Measurements from ENCODE around the gene MAB21L2. TPM values are rescaled to one million over a fixed set of nuclear protein-coding genes. Genes with fewer than 3 reads are reported as not detected.

The MAB21L2 gene
- polyA plus RNA-seq, 1 of the 3 experiments (the other 2 are of a cell fraction), result 0.92 TPM

GRCh38 chr4:150579551-150580234 lies 2.3 kb upstream of the MAB21L2 start:
- Histone ChIP-seq H3F3A (replicated peaks; ENCODE audit: insufficient read depth) (peaks cover 11% of the 10 kb centered on the region), H3K36me3 (replicated peaks in 1 of 2; ENCODE audit: control insufficient read depth in 1 of 2, insufficient read depth in 2 of 2, low read length in 1 of 2) (no peaks in the 10 kb centered on the region), H3K9me3 (no peaks in the 10 kb centered on the region), H3K9me2 (no peaks in the 10 kb centered on the region), H3K79me2 (ENCODE audit: insufficient read depth) (peaks cover 3% of the 10 kb centered on the region), H3K27ac (ENCODE audit: low read depth in 2 of 2, low read length in 1 of 2) (peak overlapping the region in 1 of 2 experiments; percentile 49; a peak in 2 of 4 replicates), H3K9ac (peak overlapping the region; percentile 48; the same call in 1 of the 2 replicates), H4K20me1 (ENCODE audit: insufficient read depth) (no peaks in the 10 kb centered on the region), H2AFZ (ENCODE audit: low read depth) (peak overlapping the region; percentile 77; the same call in 1 of the 2 replicates), H3K4me1 (ENCODE audit: control insufficient read depth in 1 of 2, insufficient read depth in 2 of 2, low read depth in 1 of 2, low read length in 1 of 2) (peaks cover 0 to 30% of the 10 kb centered on the region in 2 experiments; a peak in 2 of 4 replicates), H3K4me3 (ENCODE audit: low read depth in 2 of 2, low read length in 1 of 2) (peak overlapping the region; percentile 54 to 63), H3K27me3 (ENCODE audit: insufficient read depth) (no peaks in the 10 kb centered on the region), H3K4me2 (peak overlapping the region; percentile 79)
- TF ChIP-seq RXRA (IDR thresholded peaks at IDR 0.05; ENCODE audit: borderline replicate concordance, low read depth) (no peak), EZH2phosphoT487 (IDR thresholded peaks at IDR 0.05; ENCODE audit: borderline replicate concordance, low read depth) (no peak), JUND (IDR thresholded peaks at IDR 0.05) (no peak), MXI1 (IDR thresholded peaks at IDR 0.05; ENCODE audit: low read depth, low read length) (no peak), FOXM1 (IDR thresholded peaks at IDR 0.05; ENCODE audit: low read depth) (no peak), CHD2 (IDR thresholded peaks at IDR 0.05; ENCODE audit: low read length, partially characterized antibody) (no peak)
- TF ChIP-seq, protein P1, sequence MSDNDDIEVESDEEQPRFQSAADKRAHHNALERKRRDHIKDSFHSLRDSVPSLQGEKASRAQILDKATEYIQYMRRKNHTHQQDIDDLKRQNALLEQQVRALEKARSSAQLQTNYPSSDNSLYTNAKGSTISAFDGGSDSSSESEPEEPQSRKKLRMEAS (IDR thresholded peaks at IDR 0.05; ENCODE audit: low read depth), result peak; percentile 46; the same call in 1 of the 2 replicates
- WGBS (ENCODE audit: low lambda C conversion rate), result 12% methylated on average over 41 of the region's 66 CpGs
- DNase-seq, result peak; percentile 57
- CTCF ChIA-PET, result interaction anchor here (1.0 to 1.2 kb wide), 2 partner anchors 17 to 287 kb away, joined by 3 read pairs; no protein-coding TSS in a partner anchor
- POLR2A ChIA-PET, result no interaction called here

DNA sequence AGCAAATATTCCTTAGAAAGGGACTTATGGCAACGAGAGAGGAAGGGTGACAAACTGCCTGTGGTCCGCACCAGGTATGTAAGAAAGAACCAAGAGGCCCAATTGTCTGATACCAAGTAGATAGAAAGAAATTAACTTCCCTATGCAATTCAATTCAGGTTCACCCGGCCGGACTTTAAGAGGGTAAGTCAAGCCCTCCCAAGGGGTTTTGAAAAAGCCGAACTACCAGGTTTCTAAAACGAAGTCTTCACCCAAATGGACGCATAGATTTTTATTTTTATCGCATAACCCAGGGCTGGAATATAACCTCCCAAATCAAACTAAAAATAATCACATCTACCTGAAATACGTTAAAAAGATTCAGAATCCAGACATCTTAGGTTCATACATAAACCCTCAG lies 1.6 kb upstream of the MAB21L2 start:
- Histone ChIP-seq H3K4me2 (peak overlapping the region; percentile 79), H2AFZ (ENCODE audit: low read depth) (peak overlapping the region; percentile 77; the same call in 1 of the 2 replicates), H4K20me1 (ENCODE audit: insufficient read depth) (no peaks in the 10 kb centered on the region), H3F3A (replicated peaks; ENCODE audit: insufficient read depth) (peaks cover 11% of the 10 kb centered on the region), H3K27ac (ENCODE audit: low read depth in 2 of 2, low read length in 1 of 2) (peak overlapping the region in 1 of 2 experiments; percentile 49; a peak in 1 of 4 replicates), H3K9me2 (no peaks in the 10 kb centered on the region), H3K4me1 (ENCODE audit: control insufficient read depth in 1 of 2, insufficient read depth in 2 of 2, low read depth in 1 of 2, low read length in 1 of 2) (peaks cover 0 to 30% of the 10 kb centered on the region in 2 experiments; a peak in 2 of 4 replicates), H3K9ac (peak overlapping the region; percentile 48; the same call in 1 of the 2 replicates), H3K36me3 (replicated peaks in 1 of 2; ENCODE audit: control insufficient read depth in 1 of 2, insufficient read depth in 2 of 2, low read length in 1 of 2) (no peaks in the 10 kb centered on the region), H3K4me3 (ENCODE audit: low read depth in 2 of 2, low read length in 1 of 2) (peak overlapping the region; percentile 54 to 63; a peak in 3 of 4 replicates), H3K9me3 (no peaks in the 10 kb centered on the region), H3K27me3 (ENCODE audit: insufficient read depth) (no peaks in the 10 kb centered on the region), H3K79me2 (ENCODE audit: insufficient read depth) (peaks cover 10% of the 10 kb centered on the region)
- 90% methylated on average over 9 of the region's 9 CpGs for WGBS (ENCODE audit: low lambda C conversion rate)
- no peak for DNase-seq
- ChIA-PET POLR2A (no interaction called here), CTCF (interaction anchor here (1.2 kb wide), 1 partner anchor 16 kb away, joined by 3 read pairs; no protein-coding TSS in a partner anchor)
- no peak for TF ChIP-seq REST (IDR thresholded peaks at IDR 0.05; ENCODE audit: low read depth, low read length)
- TF ChIP-seq TAF1 (IDR thresholded peaks at IDR 0.05; ENCODE audit: borderline replicate concordance, low read depth, low read length), result no peak
- TF ChIP-seq USF1 (IDR thresholded peaks at IDR 0.05; ENCODE audit: borderline replicate concordance, low read depth), result no peak
- no peak for TF ChIP-seq CHD2 (IDR thresholded peaks at IDR 0.05; ENCODE audit: low read length, partially characterized antibody)
- no peak for TF ChIP-seq FOSL2 (IDR thresholded peaks at IDR 0.05; ENCODE audit: borderline replicate concordance, low read depth)
- no peak for TF ChIP-seq TCF12 (IDR thresholded peaks at IDR 0.05)
- TF ChIP-seq TEAD4 (IDR thresholded peaks at IDR 0.05; ENCODE audit: borderline replicate concordance, insufficient read depth), result no peak
- no peak for TF ChIP-seq IRF3 (IDR thresholded peaks at IDR 0.05; ENCODE audit: low read depth, low read length)
- TF ChIP-seq NRF1 (IDR thresholded peaks at IDR 0.05; ENCODE audit: low read depth, low read length), result no peak
- no peak for TF ChIP-seq RFX5 (IDR thresholded peaks at IDR 0.05; ENCODE audit: low read length)
- TF ChIP-seq ZBTB33 (IDR thresholded peaks at IDR 0.05; ENCODE audit: borderline replicate concordance, low read depth), result no peak

All from SK-N-SH (cell line).